IgD-negative memory B cell (primary cell): ENCODE results near the gene LRRIQ1. TPM values are rescaled to one million over a fixed set of nuclear protein-coding genes. Genes with fewer than 3 reads are reported as not detected.
"Not testable (repeated sequence)": the region's sequence is repeated elsewhere in the genome, so short reads cannot be mapped to it uniquely, and the experiment has no call there.

Experiments used
- H3K27ac Mint-ChIP-seq, 3 donors: one replicate each; pipeline ENCODE4 v1.8.0; 2020 to 2022; ENCODE audit warnings: mild to moderate bottlenecking in 3 of 3, mixed read lengths in 3 of 3, moderate library complexity in 1 of 3
- H3K27me3 Mint-ChIP-seq: one replicate; pipeline ENCODE4 v1.8.0; 2021; ENCODE audit warnings: mixed read lengths
- H3K36me3 Mint-ChIP-seq: one replicate; pipeline ENCODE4 v1.8.0; 2020; ENCODE audit warnings: mild to moderate bottlenecking, mixed read lengths
- H3K4me1 Mint-ChIP-seq, 3 donors: one replicate each; pipeline ENCODE4 v1.8.0; 2020 to 2022; ENCODE audit warnings: mixed read lengths in 3 of 3, mild to moderate bottlenecking in 1 of 3
- H3K4me3 Mint-ChIP-seq, 4 donors: one replicate each; pipeline ENCODE4 v1.8.0; 2020 to 2022; ENCODE audit warnings: mild to moderate bottlenecking in 4 of 4, mixed read lengths in 4 of 4, moderate library complexity in 3 of 4
- H3K9me3 Mint-ChIP-seq, 3 donors: one replicate each; pipeline ENCODE4 v1.8.0; 2020 to 2021; ENCODE audit warnings: mixed read lengths in 3 of 3, mild to moderate bottlenecking in 1 of 3
- polyA plus RNA-seq: library from polyadenylated mRNA; unstranded; fragments of 300-500 nt; fragmentation: Illumina TruSeq; gene quantifications from one replicate; pipeline ENCODE4 v1.2.3, GENCODE V29; 2021

LRRIQ1 gene
- polyA plus RNA-seq, 1 donor from 2014 or later: not detected

- no peaks in the 10 kb centered on the region for H3K27me3 Mint-ChIP-seq
Observed at GRCh38 chr12:85095501-85095900, 59.4 kb downstream of the LRRIQ1 start.

GRCh38 chr12:85130646-85131045, 94.5 kb downstream of the LRRIQ1 start:
- H3K9me3 Mint-ChIP-seq: no peaks in the 10 kb centered on the region
- no peaks in the 10 kb centered on the region for H3K27me3 Mint-ChIP-seq
- no peaks in the 10 kb centered on the region for H3K36me3 Mint-ChIP-seq
- no peak overlapping the region for H3K27ac Mint-ChIP-seq
- no peak overlapping the region for H3K4me3 Mint-ChIP-seq
- H3K4me1 Mint-ChIP-seq: no peaks in the 10 kb centered on the region

More at GRCh38 chr12:85095501-85095900, 59.4 kb downstream of the LRRIQ1 start:
- H3K27ac Mint-ChIP-seq: no peak overlapping the region
- H3K9me3 Mint-ChIP-seq: peaks cover 0 to 2% (median 0%) of the 10 kb centered on the region in 3 donors
- no peak overlapping the region for H3K4me3 Mint-ChIP-seq
- H3K4me1 Mint-ChIP-seq: no peaks in the 10 kb centered on the region
- no peaks in the 10 kb centered on the region for H3K36me3 Mint-ChIP-seq

GRCh38 chr12:85138833-85139232, 102.7 kb downstream of the LRRIQ1 start:
- Mint-ChIP-seq H3K27me3 (no peaks in the 10 kb centered on the region), H3K9me3 (peaks cover 0 to 2% (median 2%) of the 10 kb centered on the region in 3 donors), H3K36me3 (no peaks in the 10 kb centered on the region), H3K27ac (no peak overlapping the region), H3K4me1 (no peaks in the 10 kb centered on the region), H3K4me3 (no peak overlapping the region)

GRCh38 chr12:85147331-85147730, 111.2 kb downstream of the LRRIQ1 start:
- no peaks in the 10 kb centered on the region for H3K36me3 Mint-ChIP-seq
- H3K4me1 Mint-ChIP-seq: no peaks in the 10 kb centered on the region
- H3K9me3 Mint-ChIP-seq: peaks cover 0 to 2% (median 2%) of the 10 kb centered on the region in 3 donors
- H3K4me3 Mint-ChIP-seq: no peak overlapping the region
- no peaks in the 10 kb centered on the region for H3K27me3 Mint-ChIP-seq
- no peak overlapping the region for H3K27ac Mint-ChIP-seq

GRCh38 chr12:85152311-85152729, 116.2 kb downstream of the LRRIQ1 start:
- H3K36me3 Mint-ChIP-seq: no peaks in the 10 kb centered on the region
- H3K27ac Mint-ChIP-seq: no peak overlapping the region
- H3K27me3 Mint-ChIP-seq: no peaks in the 10 kb centered on the region
- H3K4me3 Mint-ChIP-seq: no peak overlapping the region
- no peaks in the 10 kb centered on the region for H3K4me1 Mint-ChIP-seq
- peaks cover 0 to 2% (median 0%) of the 10 kb centered on the region in 3 donors for H3K9me3 Mint-ChIP-seq

- Mint-ChIP-seq H3K36me3 (no peaks in the 10 kb centered on the region), H3K4me1 (no peaks in the 10 kb centered on the region), H3K4me3 (no peak overlapping the region), H3K9me3 (no peaks in the 10 kb centered on the region), H3K27ac (no peak overlapping the region), H3K27me3 (no peaks in the 10 kb centered on the region)
Observed at GRCh38 chr12:85155791-85156190, 119.6 kb downstream of the LRRIQ1 start.

GRCh38 chr12:85156569-85156968, 120.4 kb downstream of the LRRIQ1 start:
- no peaks in the 10 kb centered on the region for H3K27me3 Mint-ChIP-seq
- H3K27ac Mint-ChIP-seq: no peak overlapping the region
- no peaks in the 10 kb centered on the region for H3K4me1 Mint-ChIP-seq
- H3K4me3 Mint-ChIP-seq: no peak overlapping the region
- no peaks in the 10 kb centered on the region for H3K36me3 Mint-ChIP-seq
- no peaks in the 10 kb centered on the region for H3K9me3 Mint-ChIP-seq

- Mint-ChIP-seq H3K36me3 (no peaks in the 10 kb centered on the region), H3K9me3 (no peaks in the 10 kb centered on the region), H3K4me1 (no peaks in the 10 kb centered on the region), H3K27me3 (no peaks in the 10 kb centered on the region), H3K4me3 (no peak overlapping the region), H3K27ac (no peak overlapping the region)
Observed at GRCh38 chr12:85157035-85157603, 121.0 kb downstream of the LRRIQ1 start.

GRCh38 chr12:85163752-85164321, 127.7 kb downstream of the LRRIQ1 start:
- no peaks in the 10 kb centered on the region for H3K27me3 Mint-ChIP-seq
- no peaks in the 10 kb centered on the region for H3K4me1 Mint-ChIP-seq
- no peaks in the 10 kb centered on the region for H3K36me3 Mint-ChIP-seq
- H3K27ac Mint-ChIP-seq: no peak overlapping the region
- H3K4me3 Mint-ChIP-seq: no peak overlapping the region
- no peaks in the 10 kb centered on the region for H3K9me3 Mint-ChIP-seq

- H3K27ac Mint-ChIP-seq: no peak overlapping the region
- no peaks in the 10 kb centered on the region for H3K27me3 Mint-ChIP-seq
- no peak overlapping the region for H3K4me3 Mint-ChIP-seq
- no peaks in the 10 kb centered on the region for H3K36me3 Mint-ChIP-seq
- no peaks in the 10 kb centered on the region for H3K9me3 Mint-ChIP-seq
- no peaks in the 10 kb centered on the region for H3K4me1 Mint-ChIP-seq
Observed at GRCh38 chr12:85179680-85180270, 143.6 kb downstream of the LRRIQ1 start.

- Mint-ChIP-seq H3K36me3 (no peaks in the 10 kb centered on the region), H3K27me3 (no peaks in the 10 kb centered on the region), H3K4me1 (no peaks in the 10 kb centered on the region), H3K4me3 (no peak overlapping the region), H3K9me3 (no peaks in the 10 kb centered on the region), H3K27ac (no peak overlapping the region)
Observed at GRCh38 chr12:85182699-85183098, 146.5 kb downstream of the LRRIQ1 start.

GRCh38 chr12:85183855-85184254, 147.7 kb downstream of the LRRIQ1 start:
- Mint-ChIP-seq H3K27ac (no peak overlapping the region), H3K27me3 (no peaks in the 10 kb centered on the region), H3K36me3 (no peaks in the 10 kb centered on the region), H3K4me1 (no peaks in the 10 kb centered on the region), H3K9me3 (no peaks in the 10 kb centered on the region), H3K4me3 (no peak overlapping the region)

GRCh38 chr12:85186236-85186635, 150.1 kb downstream of the LRRIQ1 start:
- no peak overlapping the region for H3K4me3 Mint-ChIP-seq
- H3K27ac Mint-ChIP-seq: no peak overlapping the region
- H3K9me3 Mint-ChIP-seq: no peaks in the 10 kb centered on the region
- no peaks in the 10 kb centered on the region for H3K27me3 Mint-ChIP-seq
- H3K36me3 Mint-ChIP-seq: no peaks in the 10 kb centered on the region
- no peaks in the 10 kb centered on the region for H3K4me1 Mint-ChIP-seq

GRCh38 chr12:85188619-85189018, 152.5 kb downstream of the LRRIQ1 start:
- Mint-ChIP-seq H3K4me3 (no peak overlapping the region), H3K27me3 (no peaks in the 10 kb centered on the region), H3K4me1 (no peaks in the 10 kb centered on the region), H3K27ac (no peak overlapping the region), H3K9me3 (no peaks in the 10 kb centered on the region), H3K36me3 (no peaks in the 10 kb centered on the region)

GRCh38 chr12:85190728-85191127, 154.6 kb downstream of the LRRIQ1 start:
- Mint-ChIP-seq H3K27me3 (no peaks in the 10 kb centered on the region), H3K4me3 (no peak overlapping the region), H3K4me1 (no peaks in the 10 kb centered on the region), H3K9me3 (no peaks in the 10 kb centered on the region), H3K27ac (no peak overlapping the region), H3K36me3 (no peaks in the 10 kb centered on the region)

GRCh38 chr12:85203809-85204208, 167.7 kb downstream of the LRRIQ1 start:
- H3K4me1 Mint-ChIP-seq, H3K4me3 Mint-ChIP-seq, H3K9me3 Mint-ChIP-seq, H3K27ac Mint-ChIP-seq, H3K27me3 Mint-ChIP-seq, H3K36me3 Mint-ChIP-seq: not testable (repeated sequence)
